Naive thymus-derived CD4-positive, alpha-beta T cell (primary cell): ENCODE results near the gene NEAT1. TPM values are rescaled to one million over a fixed set of nuclear protein-coding genes. Genes with fewer than 3 reads are reported as not detected.

Experiments
- ATAC-seq: fragments of 150-1000 bp; cut with Tn5 transposase; 2 replicates; pipeline ENCODE4 v1.10.0; 2021; ENCODE audit warnings: mild to moderate bottlenecking, moderate library complexity
- CTCF ChIA-PET: fragments of 350-600 bp; sonication (Branson Sonifier 250); formaldehyde crosslinking; loops from one replicate; lab custom pipeline; 2021; ENCODE audit warnings: antibody characterized with exemption; lab: Charles Lee
- POLR2A ChIA-PET: fragments of 350-600 bp; sonication (Branson Sonifier 250); formaldehyde crosslinking; loops from one replicate; lab custom pipeline; 2021; ENCODE audit warnings: antibody characterized with exemption, inconsistent platforms; lab: Charles Lee
- DNase-seq, 9 donors: peaks; one replicate each; pipeline versions ENCODE4 v3.0.0 to v3.0.0-alpha.2; 2020 to 2022; ENCODE audit warnings: mixed read lengths in 1 of 9
- H3K27ac ChIP-seq: one replicate; pipeline ENCODE4 v1.7.0; 2013; ENCODE audit warnings: mild to moderate bottlenecking, low read depth, low read length, moderate library complexity
- H3K27me3 ChIP-seq, 2 donors: one replicate each; pipeline ENCODE4 v1.7.0; 2013; ENCODE audit warnings: low read length in 2 of 2, mild to moderate bottlenecking in 2 of 2, moderate library complexity in 2 of 2; ENCODE audit not compliant: control insufficient read depth in 2 of 2, insufficient read depth in 2 of 2
- H3K36me3 ChIP-seq, 3 experiments: 1 replicate in 2 of 3; 2 replicates in 1 of 3; pipeline ENCODE4 v1.7.0; 2013; ENCODE audit warnings: low read length in 3 of 3, mild to moderate bottlenecking in 3 of 3, moderate library complexity in 1 of 3; ENCODE audit not compliant: insufficient read depth in 3 of 3, control insufficient read depth in 2 of 3
- H3K4me1 ChIP-seq, 2 donors: one replicate each; pipeline ENCODE4 v1.7.0; 2013; ENCODE audit warnings: low read length in 2 of 2, mild to moderate bottlenecking in 2 of 2, moderate library complexity in 1 of 2; ENCODE audit not compliant: control insufficient read depth in 2 of 2, insufficient read depth in 2 of 2
- H3K4me3 ChIP-seq: 2 replicates; pipeline ENCODE4 v1.7.0; 2013; ENCODE audit warnings: mild to moderate bottlenecking, low read length
- H3K9me3 ChIP-seq, 3 experiments: 1 replicate in 2 of 3; 2 replicates in 1 of 3; pipeline ENCODE4 v1.7.0; 2013; ENCODE audit warnings: low read length in 3 of 3; ENCODE audit not compliant: control insufficient read depth in 2 of 3
- H3K27ac Mint-ChIP-seq, 9 donors: one replicate each; pipeline ENCODE4 v1.8.0; 2020 to 2022; ENCODE audit warnings: mixed read lengths in 9 of 9, mild to moderate bottlenecking in 8 of 9, moderate library complexity in 5 of 9, inconsistent platforms in 2 of 9
- H3K27me3 Mint-ChIP-seq, 5 donors: one replicate each; pipeline ENCODE4 v1.8.0; 2021 to 2022; ENCODE audit warnings: mixed read lengths in 5 of 5, mild to moderate bottlenecking in 1 of 5
- H3K36me3 Mint-ChIP-seq, 5 donors: one replicate each; pipeline ENCODE4 v1.8.0; 2020 to 2022; ENCODE audit warnings: mixed read lengths in 5 of 5, mild to moderate bottlenecking in 3 of 5, inconsistent platforms in 1 of 5
- H3K4me1 Mint-ChIP-seq, 7 donors: one replicate each; pipeline ENCODE4 v1.8.0; 2020 to 2022; ENCODE audit warnings: mixed read lengths in 7 of 7, mild to moderate bottlenecking in 3 of 7, inconsistent platforms in 1 of 7
- H3K4me3 Mint-ChIP-seq, 10 donors: one replicate each; pipeline ENCODE4 v1.8.0; 2020 to 2022; ENCODE audit warnings: mild to moderate bottlenecking in 10 of 10, mixed read lengths in 10 of 10, moderate library complexity in 6 of 10, inconsistent platforms in 2 of 10
- H3K9me3 Mint-ChIP-seq, 11 donors: one replicate each; pipeline ENCODE4 v1.8.0; 2020 to 2022; ENCODE audit warnings: mixed read lengths in 11 of 11, mild to moderate bottlenecking in 4 of 11, inconsistent platforms in 1 of 11, moderate library complexity in 1 of 11
- intact Hi-C, 2 donors: fragments of 100-400 bp; cut with micrococcal nuclease; formaldehyde crosslinking; loops; one replicate each; pipeline ENCODE4 v1.15.1; 2023
- polyA plus RNA-seq, 2 donors: library from polyadenylated mRNA; unstranded; fragments of 300-500 nt; fragmentation: Illumina TruSeq; gene quantifications; one replicate each; pipeline ENCODE4 v1.2.3, GENCODE V29; 2021
- total RNA-seq, 6 experiments: library from RNA in 5 of 6; stranded (reverse) in 5 of 6; gene quantifications; 1 replicate in 5 of 6; 2 replicates in 1 of 6; pipeline ENCODE4 v1.2.3 and lab custom pipeline; 2021 to 2026

NEAT1 gene
- total and polyA plus RNA-seq, 7 experiments from 2014 or later = 2.5 to 1,454 (median 401) TPM

- ATAC-seq (no peak), DNase-seq (no peak)
- ChIA-PET CTCF (interaction anchor here (1.9 kb wide), 1 partner anchor 23 kb away, joined by 5 read pairs; no protein-coding TSS in a partner anchor), POLR2A (interaction anchor here (0.6 to 17.2 kb wide), 4 partner anchors 10 to 111 kb away, joined by 3 to 460 read pairs (median 5); partner anchors contain the start of genes MALAT1, NEAT1 and SLC25A45)
- peaks cover 27 to 40% (median 29%) of the 10 kb centered on the region in 7 donors for H3K4me1 Mint-ChIP-seq
- H3K9me3 Mint-ChIP-seq = peaks cover 0 to 1% (median 0%) of the 10 kb centered on the region in 11 donors
- H3K27me3 Mint-ChIP-seq = no peaks in the 10 kb centered on the region
- Histone ChIP-seq H3K36me3 (peaks cover 0 to 76% (median 11%) of the 10 kb centered on the region in 3 experiments), H3K4me3 (no peak overlapping the region), H3K4me1 (peaks cover 27 to 28% of the 10 kb centered on the region in 2 donors), H3K9me3 (no peaks in the 10 kb centered on the region), H3K27me3 (no peaks in the 10 kb centered on the region), H3K27ac (no peak overlapping the region)
- H3K4me3 Mint-ChIP-seq = peak overlapping the region in 1 of 10 donors; percentile 39
- peaks cover 0 to 9% (median 3%) of the 10 kb centered on the region in 5 donors for H3K36me3 Mint-ChIP-seq
- H3K27ac Mint-ChIP-seq = peak overlapping the region in 3 of 9 donors; percentile 43 to 65 (median 48)
- intact Hi-C loops = no loop called here
These were observed 30.3 kb upstream of the NEAT1 start for GRCh38 chr11:65392186-65392829.

GRCh38 chr11:65392899-65393298 lies 29.7 kb upstream of the NEAT1 start:
- Mint-ChIP-seq H3K4me3 (peak overlapping the region in 1 of 10 donors; percentile 20), H3K27ac (peak overlapping the region in 2 of 9 donors; percentile 48 to 65), H3K36me3 (peaks cover 0 to 10% (median 4%) of the 10 kb centered on the region in 5 donors), H3K4me1 (peaks cover 24 to 36% (median 28%) of the 10 kb centered on the region in 7 donors), H3K27me3 (no peaks in the 10 kb centered on the region), H3K9me3 (peaks cover 0 to 2% (median 0%) of the 10 kb centered on the region in 11 donors)
- H3K9me3 ChIP-seq = no peaks in the 10 kb centered on the region
- CTCF ChIA-PET = interaction anchor here (1.9 kb wide), 1 partner anchor 23 kb away, joined by 5 read pairs; no protein-coding TSS in a partner anchor
- DNase-seq (no peak), ATAC-seq (no peak)
- POLR2A ChIA-PET = interaction anchor here (1.0 to 17.2 kb wide), 3 partner anchors 10 to 111 kb away, joined by 3 to 460 read pairs (median 5); partner anchors contain the start of genes MALAT1, NEAT1 and SLC25A45
- no peaks in the 10 kb centered on the region for H3K27me3 ChIP-seq
- H3K27ac ChIP-seq = no peak overlapping the region
- no peak overlapping the region for H3K4me3 ChIP-seq
- intact Hi-C loops = no loop called here
- peaks cover 0 to 82% (median 13%) of the 10 kb centered on the region in 3 experiments for H3K36me3 ChIP-seq
- peaks cover 21 to 25% of the 10 kb centered on the region in 2 donors for H3K4me1 ChIP-seq

- peaks cover 0 to 15% (median 4%) of the 10 kb centered on the region in 5 donors for H3K36me3 Mint-ChIP-seq
- no peak for ATAC-seq
- no peak overlapping the region for H3K4me3 ChIP-seq
- no peak overlapping the region for H3K27ac ChIP-seq
- no peak overlapping the region for H3K27ac Mint-ChIP-seq
- intact Hi-C loops = no loop called here
- ChIA-PET CTCF (interaction anchor here (1.9 kb wide), 1 partner anchor 22 kb away, joined by 5 read pairs; no protein-coding TSS in a partner anchor), POLR2A (interaction anchor here (0.7 to 17.2 kb wide), 2 partner anchors 46 to 110 kb away, joined by 3 to 460 read pairs; partner anchors contain the start of gene MALAT1)
- H3K9me3 ChIP-seq = no peaks in the 10 kb centered on the region
- peaks cover 0 to 88% (median 13%) of the 10 kb centered on the region in 3 experiments for H3K36me3 ChIP-seq
- no peaks in the 10 kb centered on the region for H3K27me3 ChIP-seq
- H3K9me3 Mint-ChIP-seq = peaks cover 0 to 2% (median 0%) of the 10 kb centered on the region in 11 donors
- no peak overlapping the region for H3K4me3 Mint-ChIP-seq
- DNase-seq = no peak
- H3K27me3 Mint-ChIP-seq = no peaks in the 10 kb centered on the region
- peaks cover 17 to 29% (median 21%) of the 10 kb centered on the region in 7 donors for H3K4me1 Mint-ChIP-seq
- H3K4me1 ChIP-seq = peaks cover 14 to 18% of the 10 kb centered on the region in 2 donors
These were observed 29.0 kb upstream of the NEAT1 start for GRCh38 chr11:65393513-65394079.

GRCh38 chr11:65394125-65394536 lies 28.5 kb upstream of the NEAT1 start:
- Mint-ChIP-seq H3K4me3 (no peak overlapping the region), H3K9me3 (peaks cover 0 to 2% (median 0%) of the 10 kb centered on the region in 11 donors), H3K27me3 (no peaks in the 10 kb centered on the region), H3K36me3 (peaks cover 0 to 12% (median 4%) of the 10 kb centered on the region in 5 donors), H3K27ac (no peak overlapping the region), H3K4me1 (peaks cover 12 to 24% (median 15%) of the 10 kb centered on the region in 7 donors)
- H3K27ac ChIP-seq = no peak overlapping the region
- no peaks in the 10 kb centered on the region for H3K9me3 ChIP-seq
- DNase-seq (no peak), ATAC-seq (no peak)
- peaks cover 0 to 85% (median 13%) of the 10 kb centered on the region in 3 experiments for H3K36me3 ChIP-seq
- intact Hi-C loops = no loop called here
- peaks cover 10 to 13% of the 10 kb centered on the region in 2 donors for H3K4me1 ChIP-seq
- ChIA-PET CTCF (interaction anchor here (1.9 kb wide), 1 partner anchor 21 kb away, joined by 5 read pairs; no protein-coding TSS in a partner anchor), POLR2A (interaction anchor here (0.7 to 17.2 kb wide), 2 partner anchors 47 to 110 kb away, joined by 3 to 460 read pairs; partner anchors contain the start of gene MALAT1)
- no peak overlapping the region for H3K4me3 ChIP-seq
- no peaks in the 10 kb centered on the region for H3K27me3 ChIP-seq

GRCh38 chr11:65395961-65396530 lies 26.6 kb upstream of the NEAT1 start:
- no peak overlapping the region for H3K4me3 ChIP-seq
- peaks cover 0 to 3% of the 10 kb centered on the region in 2 donors for H3K4me1 ChIP-seq
- ATAC-seq = no peak
- ChIA-PET CTCF (no interaction called here), POLR2A (interaction anchor here (0.6 to 1.1 kb wide), 3 partner anchors 9 to 131 kb away, joined by 3 to 4 read pairs (median 3); no protein-coding TSS in a partner anchor)
- peaks cover 0 to 17% (median 4%) of the 10 kb centered on the region in 5 donors for H3K36me3 Mint-ChIP-seq
- no peak overlapping the region for H3K27ac ChIP-seq
- H3K27me3 Mint-ChIP-seq = no peaks in the 10 kb centered on the region
- no peak overlapping the region for H3K27ac Mint-ChIP-seq
- intact Hi-C loops = no loop called here
- H3K9me3 ChIP-seq = no peaks in the 10 kb centered on the region
- H3K36me3 ChIP-seq = peaks cover 0 to 89% (median 13%) of the 10 kb centered on the region in 3 experiments
- no peaks in the 10 kb centered on the region for H3K27me3 ChIP-seq
- H3K9me3 Mint-ChIP-seq = peaks cover 0 to 2% (median 0%) of the 10 kb centered on the region in 11 donors
- no peak overlapping the region for H3K4me3 Mint-ChIP-seq
- DNase-seq = no peak
- H3K4me1 Mint-ChIP-seq = peaks cover 0 to 10% (median 4%) of the 10 kb centered on the region in 7 donors
